ENCODE data around the gene KCNJ18.
"Not testable (repeated sequence)": the region's sequence is repeated elsewhere in the genome, so short reads cannot be mapped to it uniquely, and the experiment has no call there.

DNA sequence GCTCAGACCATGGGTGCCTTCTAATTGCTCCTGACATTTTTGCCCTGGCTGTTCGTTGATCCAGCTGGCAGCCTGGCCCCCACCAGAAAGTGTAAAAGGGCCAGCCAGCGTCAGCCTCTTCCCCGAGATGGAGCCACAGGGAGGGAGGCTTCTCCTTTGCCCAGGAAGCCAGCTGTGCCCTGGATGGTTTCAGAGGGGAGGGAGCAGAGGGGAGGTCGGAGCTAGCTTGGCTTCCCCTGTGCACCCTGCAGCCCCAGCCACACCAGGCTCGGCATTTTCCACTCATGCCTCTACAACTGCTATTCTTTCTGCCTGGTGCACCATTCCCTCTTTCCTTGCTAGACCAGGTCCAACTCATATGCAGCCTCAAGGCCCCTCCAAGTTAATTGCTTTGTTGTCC is 56.4 kb downstream of the KCNJ18 start:
- TF ChIP-seq REST (IDR thresholded peaks at IDR 0.05; ENCODE audit: borderline replicate concordance); POLR2AphosphoS5 (IDR thresholded peaks at IDR 0.05); CTCF (IDR thresholded peaks at IDR 0.05; ENCODE audit: poor library complexity, severe bottlenecking); RAD21 (conservative IDR thresholded peaks at IDR 0.05); EZH2 (IDR thresholded peaks at IDR 0.05; ENCODE audit: borderline replicate concordance, insufficient read depth, low read length, poor library complexity, severe bottlenecking); TAF1 (IDR thresholded peaks at IDR 0.05; ENCODE audit: low read depth): not testable (repeated sequence)
